Measurements from ENCODE around the gene TSPEAR. TPM values are rescaled to one million over a fixed set of nuclear protein-coding genes. Genes with fewer than 3 reads are reported as not detected.

The TSPEAR gene
- polyA plus RNA-seq, 1 experiment = not detected

GRCh38 chr21:44730951-44731579 is 19.7 kb upstream of the TSPEAR start:
- peaks cover 6% of the 10 kb centered on the region for H3K27me3 ChIP-seq (ENCODE audit: control insufficient read depth, insufficient read depth, low read length)
- ChIA-PET CTCF (no interaction called here), POLR2A (no interaction called here)
- no peak for TF ChIP-seq CTCF (IDR thresholded peaks at IDR 0.05; ENCODE audit: insufficient read depth, low read depth, low read length)
- no peaks in the 10 kb centered on the region for H3K36me3 ChIP-seq (ENCODE audit: control insufficient read depth, insufficient read depth, low read length)
- DNase-seq (ENCODE audit: low read depth) = no peak
- no peak overlapping the region for H3K4me3 ChIP-seq (ENCODE audit: low read depth, low read length)

GRCh38 chr21:44730028-44730395 is 18.6 kb upstream of the TSPEAR start:
- Histone ChIP-seq H3K36me3 (ENCODE audit: control insufficient read depth, insufficient read depth, low read length) (no peaks in the 10 kb centered on the region), H3K4me3 (ENCODE audit: low read depth, low read length) (no peak overlapping the region), H3K27me3 (ENCODE audit: control insufficient read depth, insufficient read depth, low read length) (peaks cover 9% of the 10 kb centered on the region)
- no peak for TF ChIP-seq CTCF (IDR thresholded peaks at IDR 0.05; ENCODE audit: insufficient read depth, low read depth, low read length)
- CTCF ChIA-PET = no interaction called here
- no peak for DNase-seq (ENCODE audit: low read depth)
- POLR2A ChIA-PET = no interaction called here

- no peak for DNase-seq (ENCODE audit: low read depth)
- no peak overlapping the region for H3K4me3 ChIP-seq (ENCODE audit: low read depth, low read length)
- POLR2A ChIA-PET = no interaction called here
- no peak for TF ChIP-seq CTCF (IDR thresholded peaks at IDR 0.05; ENCODE audit: insufficient read depth, low read depth, low read length)
- peaks cover 9% of the 10 kb centered on the region for H3K27me3 ChIP-seq (ENCODE audit: control insufficient read depth, insufficient read depth, low read length)
- CTCF ChIA-PET = no interaction called here
- H3K36me3 ChIP-seq (ENCODE audit: control insufficient read depth, insufficient read depth, low read length) = no peaks in the 10 kb centered on the region
Observed at GRCh38 chr21:44729336-44730027, 18.1 kb upstream of the TSPEAR start.

GRCh38 chr21:44728716-44729115 is 17.3 kb upstream of the TSPEAR start:
- Histone ChIP-seq H3K36me3 (ENCODE audit: control insufficient read depth, insufficient read depth, low read length) (no peaks in the 10 kb centered on the region), H3K4me3 (ENCODE audit: low read depth, low read length) (no peak overlapping the region), H3K27me3 (ENCODE audit: control insufficient read depth, insufficient read depth, low read length) (peaks cover 9% of the 10 kb centered on the region)
- DNase-seq (ENCODE audit: low read depth) = no peak
- no peak for TF ChIP-seq CTCF (IDR thresholded peaks at IDR 0.05; ENCODE audit: insufficient read depth, low read depth, low read length)
- CTCF ChIA-PET = no interaction called here
- POLR2A ChIA-PET = no interaction called here

GRCh38 chr21:44727757-44728156 is 16.4 kb upstream of the TSPEAR start:
- TF ChIP-seq CTCF (IDR thresholded peaks at IDR 0.05; ENCODE audit: insufficient read depth, low read depth, low read length) = no peak
- ChIA-PET POLR2A (no interaction called here), CTCF (interaction anchor here (0.6 kb wide), 1 partner anchor 384 kb away, joined by 3 read pairs; no protein-coding TSS in a partner anchor)
- no peaks in the 10 kb centered on the region for H3K36me3 ChIP-seq (ENCODE audit: control insufficient read depth, insufficient read depth, low read length)
- peaks cover 12% of the 10 kb centered on the region for H3K27me3 ChIP-seq (ENCODE audit: control insufficient read depth, insufficient read depth, low read length)
- DNase-seq (ENCODE audit: low read depth) = no peak
- no peak overlapping the region for H3K4me3 ChIP-seq (ENCODE audit: low read depth, low read length)

All from BJ (cell line).